Memory B cell (primary cell): ENCODE results near the gene ATP5F1C.
"Not testable (repeated sequence)": the region's sequence is repeated elsewhere in the genome, so short reads cannot be mapped to it uniquely, and the experiment has no call there.

Source experiments
- ATAC-seq: fragments of 150-1000 bp; cut with Tn5 transposase; 2 replicates; pipeline ENCODE4 v1.10.0; 2021; ENCODE audit warnings: low read depth, mild to moderate bottlenecking, moderate library complexity
- DNase-seq, 2 donors: peaks; one replicate each; pipeline ENCODE4 v3.0.0; 2022; ENCODE audit warnings: low spot score in 2 of 2
- H3K27ac Mint-ChIP-seq: one replicate; pipeline ENCODE4 v1.8.0; 2022; ENCODE audit warnings: mild to moderate bottlenecking, moderate library complexity, mixed read lengths
- H3K27me3 Mint-ChIP-seq: one replicate; pipeline ENCODE4 v1.8.0; 2022; ENCODE audit warnings: mixed read lengths
- H3K36me3 Mint-ChIP-seq: one replicate; pipeline ENCODE4 v1.8.0; 2022; ENCODE audit warnings: mild to moderate bottlenecking, mixed read lengths
- H3K4me1 Mint-ChIP-seq: one replicate; pipeline ENCODE4 v1.8.0; 2022; ENCODE audit warnings: mixed read lengths
- H3K4me3 Mint-ChIP-seq: one replicate; pipeline ENCODE4 v1.8.0; 2022; ENCODE audit warnings: mild to moderate bottlenecking, moderate library complexity, mixed read lengths
- H3K9me3 Mint-ChIP-seq: one replicate; pipeline ENCODE4 v1.8.0; 2022; ENCODE audit warnings: mixed read lengths

Gene ATP5F1C

DNA sequence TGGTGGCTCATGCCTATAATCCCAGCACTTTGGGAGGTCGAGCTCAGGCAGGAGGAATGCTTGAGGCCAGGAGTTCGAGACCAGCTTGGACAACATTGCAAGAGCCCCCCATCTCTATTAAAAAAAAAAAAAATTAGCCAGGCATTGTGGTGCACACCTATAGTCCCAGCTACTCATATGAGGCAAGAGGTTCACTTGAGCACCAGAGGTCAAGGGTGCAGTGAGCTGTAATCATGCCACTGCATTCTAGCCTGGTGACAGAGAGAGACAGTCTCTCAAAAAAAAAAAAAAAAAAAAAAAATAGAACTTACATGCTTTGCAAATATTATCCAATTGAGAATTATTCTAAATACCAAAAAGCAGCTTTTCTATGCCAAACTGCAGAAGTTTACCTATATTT lies 11.2 kb upstream of the ATP5F1C start:
- H3K36me3 Mint-ChIP-seq, result peaks cover 41% of the 10 kb centered on the region
- ATAC-seq (no peak), DNase-seq (no peak)
- peaks cover 6% of the 10 kb centered on the region for H3K4me1 Mint-ChIP-seq
- no peak overlapping the region for H3K27ac Mint-ChIP-seq
- no peaks in the 10 kb centered on the region for H3K9me3 Mint-ChIP-seq
- no peak overlapping the region for H3K4me3 Mint-ChIP-seq
- H3K27me3 Mint-ChIP-seq, result no peaks in the 10 kb centered on the region

DNA sequence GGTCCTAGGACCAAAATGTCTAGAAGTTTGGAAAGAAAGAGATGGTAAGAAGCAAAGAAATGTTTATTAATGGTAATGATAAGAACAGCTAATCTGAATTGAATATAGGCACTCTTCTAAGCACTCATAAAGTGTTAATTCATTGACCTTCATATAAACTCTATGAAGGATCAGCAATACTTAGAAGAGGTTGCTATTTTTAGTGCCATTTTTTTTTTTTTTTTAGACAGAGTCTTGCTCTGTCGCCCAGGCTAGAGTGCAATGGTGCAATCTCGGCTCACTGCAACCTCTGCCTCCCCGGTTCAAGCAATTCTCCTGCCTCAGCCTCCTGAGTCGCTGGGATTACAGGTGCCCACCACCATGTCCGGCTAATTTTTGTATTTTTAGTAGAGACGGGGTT lies 5.8 kb upstream of the ATP5F1C start:
- DNase-seq, H3K27ac Mint-ChIP-seq, H3K4me3 Mint-ChIP-seq, H3K27me3 Mint-ChIP-seq, ATAC-seq, H3K9me3 Mint-ChIP-seq: not testable (repeated sequence)
- H3K4me1 Mint-ChIP-seq, result peaks cover 16% of the 10 kb centered on the region
- peaks cover 30% of the 10 kb centered on the region for H3K36me3 Mint-ChIP-seq

DNA sequence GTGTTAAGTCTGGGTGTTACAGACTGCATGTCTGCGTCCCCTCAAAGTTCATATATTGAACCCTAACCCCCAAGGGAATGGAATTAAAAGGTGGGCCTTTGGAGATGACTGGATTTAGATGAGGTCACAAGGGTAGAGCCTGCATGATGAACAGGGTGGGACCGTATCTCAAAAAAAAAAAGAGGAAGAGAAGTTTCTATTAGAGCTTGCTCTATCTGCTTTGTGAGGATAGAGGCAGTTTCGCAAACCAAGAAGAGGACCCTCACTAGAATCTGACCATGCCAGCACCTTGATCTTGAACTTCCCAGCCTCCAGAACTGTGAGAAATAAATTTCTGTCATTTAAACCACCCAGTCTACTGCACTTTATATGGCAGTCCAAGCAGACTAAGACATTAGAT lies 1.5 kb upstream of the ATP5F1C start:
- no peak for ATAC-seq
- Mint-ChIP-seq H3K4me3 (no peak overlapping the region), H3K9me3 (no peaks in the 10 kb centered on the region), H3K36me3 (peaks cover 11% of the 10 kb centered on the region), H3K27me3 (no peaks in the 10 kb centered on the region), H3K4me1 (peaks cover 24% of the 10 kb centered on the region), H3K27ac (no peak overlapping the region)
- no peak for DNase-seq

DNA sequence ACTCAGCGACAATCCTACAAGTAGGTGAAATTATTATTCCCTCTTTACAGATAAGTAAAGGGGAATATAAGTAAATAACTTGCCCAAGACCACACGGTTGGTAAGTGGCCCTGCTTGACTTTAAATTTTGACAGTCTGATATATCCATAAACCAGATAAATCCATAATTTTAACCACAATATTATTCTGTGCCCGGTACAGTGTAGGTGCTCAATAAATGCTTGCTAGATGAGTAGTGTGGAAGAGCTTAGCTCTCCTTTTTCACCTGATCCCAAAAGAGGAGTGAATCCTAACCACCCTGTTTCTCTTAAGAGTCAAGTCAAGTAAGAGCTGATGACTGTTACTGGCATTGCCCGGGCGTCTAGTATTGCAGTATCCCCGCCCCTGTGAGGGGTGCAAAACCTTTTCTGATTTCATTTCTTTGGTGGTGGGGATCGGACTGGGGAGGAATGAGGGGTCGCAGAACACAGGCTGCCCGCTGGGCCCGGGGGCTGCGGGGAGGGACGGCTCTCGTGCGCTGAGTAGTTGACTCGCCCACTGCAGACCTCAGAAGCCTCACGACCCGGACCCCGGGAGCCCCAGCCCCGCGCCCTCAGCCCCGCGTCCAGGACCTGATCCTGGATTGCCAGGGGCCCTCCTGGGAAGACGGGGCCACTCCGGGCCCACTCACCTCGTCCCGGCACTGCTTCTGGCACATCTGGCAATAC lies 674 bp upstream of the ATP5F1C start:
- Mint-ChIP-seq H3K4me3 (no peak overlapping the region), H3K36me3 (peaks cover 14% of the 10 kb centered on the region), H3K9me3 (no peaks in the 10 kb centered on the region), H3K4me1 (peaks cover 29% of the 10 kb centered on the region), H3K27ac (no peak overlapping the region), H3K27me3 (no peaks in the 10 kb centered on the region)
- ATAC-seq (no peak), DNase-seq (no peak)

DNA sequence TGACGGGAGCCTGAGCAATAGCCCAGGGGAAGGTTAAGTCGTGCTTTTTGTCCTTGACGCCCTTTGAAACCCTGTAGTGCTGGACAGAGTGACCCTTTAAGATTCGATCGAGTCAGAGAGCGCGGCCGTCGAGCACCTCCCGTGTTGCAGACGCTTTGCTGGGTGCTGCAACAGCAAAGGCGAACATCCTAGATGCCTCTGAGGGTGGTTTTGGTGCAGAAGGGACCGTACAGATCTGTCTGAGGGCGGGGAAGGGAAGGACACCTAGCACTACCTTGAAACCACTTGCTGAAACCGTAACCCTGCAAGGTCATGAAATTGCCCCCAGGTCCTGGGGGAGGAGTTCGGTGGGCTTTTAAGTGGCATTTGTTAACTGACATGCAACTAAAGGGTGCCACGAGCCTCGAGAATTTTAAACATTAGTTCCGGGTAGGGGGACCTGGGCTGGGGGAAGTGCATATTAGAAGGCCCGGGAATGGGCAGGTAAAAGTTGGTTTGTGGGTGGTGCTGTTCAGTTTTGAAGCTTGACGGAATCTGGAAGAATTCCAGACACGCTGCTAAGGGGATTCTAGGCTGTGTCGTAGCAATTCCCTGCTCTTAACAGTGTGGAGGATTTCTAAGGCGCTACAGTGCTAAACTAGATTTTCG lies 786 bp downstream of the ATP5F1C start:
- peaks cover 15% of the 10 kb centered on the region for H3K36me3 Mint-ChIP-seq
- no peak overlapping the region for H3K27ac Mint-ChIP-seq
- H3K27me3 Mint-ChIP-seq, result no peaks in the 10 kb centered on the region
- no peaks in the 10 kb centered on the region for H3K9me3 Mint-ChIP-seq
- H3K4me3 Mint-ChIP-seq, result no peak overlapping the region
- ATAC-seq (no peak), DNase-seq (no peak)
- peaks cover 33% of the 10 kb centered on the region for H3K4me1 Mint-ChIP-seq

DNA sequence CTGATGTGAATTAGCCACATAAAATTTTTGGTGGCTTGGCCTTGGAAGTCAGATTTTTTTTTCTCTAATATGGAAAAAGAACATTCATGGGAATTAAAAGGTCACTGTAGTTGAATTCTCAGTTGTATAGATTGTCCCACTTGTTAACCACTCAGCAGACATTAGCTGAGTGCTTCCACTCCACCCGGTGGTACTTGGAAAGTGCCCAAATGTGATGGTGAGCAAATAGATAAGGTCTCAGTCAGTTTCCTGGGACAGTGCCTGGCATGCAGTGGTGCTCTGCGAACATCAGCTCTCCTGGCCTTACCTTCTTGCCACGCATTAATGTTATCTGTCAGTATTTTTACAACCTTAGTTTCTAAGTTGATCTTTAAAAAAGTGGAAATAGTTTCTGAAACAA lies 1.4 kb downstream of the ATP5F1C start:
- Mint-ChIP-seq H3K9me3 (no peaks in the 10 kb centered on the region), H3K27ac (no peak overlapping the region), H3K4me1 (peaks cover 36% of the 10 kb centered on the region), H3K27me3 (no peaks in the 10 kb centered on the region), H3K36me3 (peaks cover 14% of the 10 kb centered on the region), H3K4me3 (no peak overlapping the region)
- ATAC-seq (no peak), DNase-seq (no peak)

DNA sequence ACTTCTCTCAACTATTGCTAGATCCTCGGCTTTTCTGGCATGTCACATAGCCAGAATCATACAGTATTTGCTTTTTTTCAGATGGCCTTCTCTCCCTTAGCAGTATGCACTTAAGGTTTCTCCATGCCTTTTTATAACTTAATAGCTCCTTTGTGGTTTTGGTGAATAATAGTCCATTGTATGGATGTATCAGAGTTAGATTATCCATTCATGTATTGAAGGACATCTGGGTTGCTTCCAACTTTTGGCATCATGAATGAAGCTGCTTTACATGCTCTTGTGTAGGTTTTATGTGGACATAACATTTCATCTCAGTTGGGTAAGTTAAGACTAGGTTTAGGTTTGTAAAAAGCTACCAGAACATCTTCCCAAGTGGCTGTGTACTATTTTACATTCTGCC lies 4.6 kb downstream of the ATP5F1C start:
- no peaks in the 10 kb centered on the region for H3K9me3 Mint-ChIP-seq
- H3K27ac Mint-ChIP-seq, result no peak overlapping the region
- ATAC-seq, result no peak
- H3K4me3 Mint-ChIP-seq, result no peak overlapping the region
- H3K36me3 Mint-ChIP-seq, result peaks cover 28% of the 10 kb centered on the region
- peaks cover 42% of the 10 kb centered on the region for H3K4me1 Mint-ChIP-seq
- DNase-seq, result no peak
- no peaks in the 10 kb centered on the region for H3K27me3 Mint-ChIP-seq

DNA sequence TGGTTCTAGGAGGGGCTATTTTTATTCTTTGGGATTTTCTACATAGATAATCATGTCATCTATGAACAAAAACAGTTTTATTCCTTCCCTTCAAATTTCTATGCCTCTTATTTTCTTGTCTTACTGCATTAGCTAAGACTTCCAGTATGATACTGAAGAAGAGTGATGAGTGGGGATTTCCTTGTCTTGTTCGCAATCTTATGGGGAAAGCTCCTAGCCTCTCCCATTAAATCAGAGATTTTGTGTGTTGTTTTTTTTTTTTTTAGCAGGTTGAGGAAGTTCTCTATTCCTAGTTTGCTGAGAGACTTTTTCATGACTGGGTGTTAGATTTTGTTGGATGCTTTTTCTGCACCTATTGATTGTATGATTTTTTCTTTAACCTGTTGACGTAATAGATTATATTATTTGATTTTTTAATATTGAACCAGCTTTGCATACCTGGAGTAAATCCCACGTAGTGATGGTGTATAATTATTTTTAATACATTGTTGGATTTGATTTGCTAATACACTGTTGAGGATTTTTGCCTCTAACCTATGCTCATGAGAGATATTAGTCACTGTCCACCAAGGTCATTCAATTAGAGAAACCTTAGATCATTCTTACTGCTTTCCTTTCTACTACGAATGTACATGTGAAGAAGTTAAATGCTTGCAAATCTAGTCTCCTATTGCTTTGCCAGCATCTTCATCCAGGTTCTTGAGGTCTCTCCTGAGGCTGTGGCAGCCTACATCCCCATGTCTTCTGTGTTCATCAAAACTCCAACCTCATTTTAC lies 6.5 kb downstream of the ATP5F1C start:
- no peak for DNase-seq
- Mint-ChIP-seq H3K4me3 (no peak overlapping the region), H3K27ac (no peak overlapping the region), H3K4me1 (peaks cover 35% of the 10 kb centered on the region), H3K36me3 (peaks cover 33% of the 10 kb centered on the region), H3K9me3 (no peaks in the 10 kb centered on the region), H3K27me3 (no peaks in the 10 kb centered on the region)
- no peak for ATAC-seq

DNA sequence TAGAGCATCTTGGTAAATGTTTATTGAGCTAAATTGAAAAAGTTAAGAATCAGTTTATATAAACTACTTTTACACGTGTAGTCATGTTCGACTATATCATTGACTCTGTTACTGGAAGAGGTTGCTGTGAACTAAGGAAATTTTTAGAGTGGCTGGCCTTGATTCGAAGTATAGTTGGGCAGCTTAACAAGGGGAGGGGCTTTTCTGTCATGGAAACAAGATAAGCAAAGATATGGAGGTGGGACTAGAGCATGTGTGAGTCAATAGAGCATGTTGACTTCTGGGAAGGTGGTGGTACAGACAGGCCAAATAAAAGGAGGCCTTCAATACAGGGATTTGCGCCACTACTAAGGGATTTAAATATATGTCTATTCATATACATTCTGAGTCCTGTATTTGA lies 7.6 kb downstream of the ATP5F1C start:
- Mint-ChIP-seq H3K27me3 (no peaks in the 10 kb centered on the region), H3K9me3 (no peaks in the 10 kb centered on the region), H3K4me3 (no peak overlapping the region), H3K27ac (no peak overlapping the region), H3K4me1 (peaks cover 34% of the 10 kb centered on the region), H3K36me3 (peaks cover 35% of the 10 kb centered on the region)
- ATAC-seq, result no peak
- no peak for DNase-seq

DNA sequence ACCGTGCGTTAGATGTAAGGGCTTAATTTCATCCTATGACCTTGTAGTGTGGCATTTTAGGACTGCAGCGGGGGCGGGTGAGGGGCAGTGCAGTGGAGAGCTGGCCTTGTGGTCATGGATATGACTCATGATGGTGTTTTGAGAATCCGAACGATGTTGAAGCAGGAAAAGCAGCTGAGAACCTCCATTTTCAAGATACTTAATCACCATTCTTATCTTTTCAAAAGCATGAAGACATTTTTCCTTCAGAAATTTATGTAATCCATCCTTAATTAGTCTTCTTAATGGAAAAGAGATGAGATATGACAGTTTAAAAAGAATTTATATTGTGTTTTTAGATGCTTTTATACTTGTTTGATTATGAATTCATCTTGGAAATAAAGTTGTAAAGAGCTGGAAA lies 9.6 kb downstream of the ATP5F1C start:
- no peak overlapping the region for H3K27ac Mint-ChIP-seq
- no peaks in the 10 kb centered on the region for H3K27me3 Mint-ChIP-seq
- ATAC-seq (no peak), DNase-seq (no peak)
- no peak overlapping the region for H3K4me3 Mint-ChIP-seq
- peaks cover 22% of the 10 kb centered on the region for H3K4me1 Mint-ChIP-seq
- peaks cover 29% of the 10 kb centered on the region for H3K36me3 Mint-ChIP-seq
- H3K9me3 Mint-ChIP-seq, result no peaks in the 10 kb centered on the region

DNA sequence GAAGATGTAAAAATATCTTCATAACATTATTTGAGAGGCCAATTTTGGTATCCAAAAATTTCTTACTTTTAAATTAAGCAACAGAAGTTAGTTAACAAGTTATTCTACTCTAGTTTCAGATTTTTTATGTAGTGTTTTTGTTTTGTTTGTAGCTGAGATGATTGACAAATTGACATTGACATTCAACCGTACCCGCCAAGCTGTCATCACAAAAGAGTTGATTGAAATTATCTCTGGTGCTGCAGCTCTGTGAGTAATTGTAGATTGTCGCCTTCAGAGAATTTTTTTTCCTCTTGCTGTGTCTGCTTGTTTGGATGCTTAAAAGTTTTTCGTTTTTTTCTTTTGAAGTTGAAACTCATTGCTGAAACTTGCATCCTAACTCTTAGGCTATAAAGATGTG lies 14.6 kb downstream of the ATP5F1C start:
- H3K9me3 Mint-ChIP-seq, result no peaks in the 10 kb centered on the region
- no peak overlapping the region for H3K4me3 Mint-ChIP-seq
- no peaks in the 10 kb centered on the region for H3K4me1 Mint-ChIP-seq
- H3K27ac Mint-ChIP-seq, result no peak overlapping the region
- no peaks in the 10 kb centered on the region for H3K27me3 Mint-ChIP-seq
- DNase-seq (no peak), ATAC-seq (no peak)
- peaks cover 24% of the 10 kb centered on the region for H3K36me3 Mint-ChIP-seq

DNA sequence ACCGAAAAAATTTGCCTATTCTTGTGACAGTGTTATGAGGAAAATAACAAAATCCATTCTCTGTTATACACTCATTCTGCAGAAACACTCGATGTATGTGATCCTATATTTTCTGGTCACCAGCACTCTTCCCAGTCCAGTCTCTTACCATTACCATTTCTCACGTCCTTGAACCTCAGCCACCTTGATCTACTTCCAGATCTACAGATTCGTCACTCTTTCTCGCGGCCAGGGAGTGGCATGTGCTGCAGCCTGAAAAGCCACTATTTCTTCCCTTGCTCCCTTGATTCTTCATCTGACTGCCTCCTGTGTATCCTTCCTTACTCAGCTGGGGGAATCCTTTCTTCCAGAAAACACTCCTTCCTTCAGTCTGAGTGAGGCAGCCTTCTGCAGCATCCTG lies 16.2 kb downstream of the ATP5F1C start:
- Mint-ChIP-seq H3K27ac (no peak overlapping the region), H3K4me3 (no peak overlapping the region), H3K9me3 (no peaks in the 10 kb centered on the region), H3K27me3 (no peaks in the 10 kb centered on the region), H3K36me3 (peaks cover 24% of the 10 kb centered on the region), H3K4me1 (no peaks in the 10 kb centered on the region)
- no peak for DNase-seq
- ATAC-seq, result no peak

DNA sequence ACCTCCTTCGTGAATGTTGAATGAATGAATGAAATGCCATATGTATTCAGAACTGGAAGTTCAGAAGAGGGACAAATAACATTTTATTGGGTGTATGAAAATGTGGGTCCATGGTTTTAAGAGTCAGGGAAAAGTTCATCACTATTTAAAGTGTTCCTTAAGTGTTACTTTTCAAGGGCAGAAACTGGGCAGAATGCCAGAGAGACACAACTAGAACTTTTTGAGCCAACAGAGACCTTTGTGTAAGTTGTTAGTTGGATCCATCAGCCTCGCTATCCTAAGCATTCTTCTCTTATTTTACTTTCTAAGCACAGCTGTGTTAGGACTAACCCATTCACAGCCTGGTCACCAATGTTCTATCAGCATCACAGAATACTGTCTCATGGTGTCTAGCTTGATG lies 16.8 kb downstream of the ATP5F1C start:
- Mint-ChIP-seq H3K36me3 (peaks cover 20% of the 10 kb centered on the region), H3K9me3 (no peaks in the 10 kb centered on the region), H3K4me1 (no peaks in the 10 kb centered on the region), H3K4me3 (no peak overlapping the region), H3K27me3 (no peaks in the 10 kb centered on the region), H3K27ac (no peak overlapping the region)
- DNase-seq, result no peak
- ATAC-seq, result no peak

DNA sequence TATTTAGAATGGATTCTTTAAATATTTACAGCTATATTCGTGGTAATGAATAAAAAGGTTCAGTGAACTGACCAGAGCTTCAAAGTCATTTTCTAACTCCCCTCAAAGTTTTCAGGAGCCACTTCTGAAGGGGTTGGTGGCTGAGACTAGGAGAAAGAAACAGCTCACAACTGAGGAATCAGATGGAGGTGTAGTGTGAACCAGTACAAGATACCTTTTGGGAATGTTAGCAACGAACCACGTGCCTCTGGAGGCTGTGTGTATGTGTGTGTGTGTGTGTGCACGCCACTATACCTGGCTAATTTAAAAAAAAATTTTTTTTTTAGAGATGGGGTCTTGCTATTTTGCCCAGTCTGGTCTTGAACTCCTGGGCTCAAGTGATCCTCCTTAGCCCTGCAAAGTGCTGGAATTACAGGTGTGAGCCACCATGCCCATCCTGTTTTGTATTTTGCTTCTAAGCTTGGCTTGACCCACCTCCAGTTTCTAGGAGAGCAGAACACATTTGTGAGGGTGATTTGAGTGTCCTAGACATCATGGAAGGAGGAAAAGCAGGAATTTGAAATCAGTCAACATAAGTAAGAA lies 20.8 kb downstream of the ATP5F1C start:
- ATAC-seq (no peak), DNase-seq (no peak)
- H3K4me3 Mint-ChIP-seq, result no peak overlapping the region
- no peaks in the 10 kb centered on the region for H3K4me1 Mint-ChIP-seq
- H3K27me3 Mint-ChIP-seq, result no peaks in the 10 kb centered on the region
- H3K27ac Mint-ChIP-seq, result no peak overlapping the region
- H3K36me3 Mint-ChIP-seq, result peaks cover 13% of the 10 kb centered on the region
- no peaks in the 10 kb centered on the region for H3K9me3 Mint-ChIP-seq
